OCI-LY3 (cell line): ENCODE results near the gene PCDH11X.
"Not testable (repeated sequence)": the region's sequence is repeated elsewhere in the genome, so short reads cannot be mapped to it uniquely, and the experiment has no call there.

Experiments used
- H2AFZ ChIP-seq: fragments of 200-600, 300-600 bp; shearing (Covaris generic); 2 replicates; pipeline ENCODE4 v1.6.0; 2014; ENCODE audit warnings: antibody characterized with exemption, low read depth, low read length
- H3K27ac ChIP-seq: fragments of 200-600, 300-600 bp; sonication (generic); 2 replicates; pipeline ENCODE4 v1.5.1; 2014; ENCODE audit warnings: mild to moderate bottlenecking, low read length, moderate library complexity, mixed read lengths
- H3K27me3 ChIP-seq: fragments of 200-600, 300-600 bp; sonication (generic); 2 replicates; pipeline ENCODE4 v1.6.1; 2014; ENCODE audit warnings: low read depth, low read length, mixed read lengths
- H3K36me3 ChIP-seq: fragments of 200-600, 300-600 bp; sonication (generic); replicated peaks from 2 replicates; pipeline ENCODE3; 2014; ENCODE audit warnings: low read depth, low read length, mixed read lengths
- H3K4me1 ChIP-seq: fragments of 300-600, 200-600 bp; sonication (generic); 2 replicates; pipeline ENCODE4 v1.6.1; 2014; ENCODE audit warnings: low read length, mixed read lengths
- H3K4me2 ChIP-seq: fragments of 200-600, 300-600 bp; sonication (generic); 2 replicates; pipeline ENCODE4 v1.6.1; 2014; ENCODE audit warnings: low read length, mixed read lengths
- H3K4me3 ChIP-seq: fragments of 300-600, 200-600 bp; sonication (generic); 2 replicates; pipeline ENCODE4 v1.5.1; 2014; ENCODE audit warnings: antibody characterized with exemption, mild to moderate bottlenecking, low read length, moderate library complexity
- H3K79me2 ChIP-seq: fragments of 300-600, 200-600 bp; shearing (Covaris generic); 2 replicates; pipeline ENCODE4 v1.6.1; 2014; ENCODE audit warnings: mild to moderate bottlenecking, low read length, mixed read lengths
- H3K9ac ChIP-seq: fragments of 300-600, 200-600 bp; shearing (Covaris generic); 2 replicates; pipeline ENCODE4 v1.6.0; 2014; ENCODE audit warnings: mild to moderate bottlenecking, low read length, moderate library complexity
- H3K9me3 ChIP-seq: fragments of 200-600, 300-600 bp; shearing (Covaris generic); 2 replicates; pipeline ENCODE4 v1.6.1; 2014; ENCODE audit warnings: low read length, mixed read lengths; ENCODE audit not compliant: insufficient read depth
- H4K20me1 ChIP-seq: fragments of 200-600, 300-600 bp; sonication (generic); 2 replicates; pipeline ENCODE4 v1.6.1; 2016; ENCODE audit warnings: low read length, mixed read lengths; ENCODE audit not compliant: insufficient read depth

The PCDH11X gene

GRCh38 chrX:91782825-91783224 lies 3.6 kb downstream of the PCDH11X start:
- H3K79me2 ChIP-seq, H3K4me2 ChIP-seq, H3K36me3 ChIP-seq, H4K20me1 ChIP-seq, H3K9ac ChIP-seq, H3K9me3 ChIP-seq, H3K27me3 ChIP-seq, H3K4me1 ChIP-seq, H2AFZ ChIP-seq, H3K27ac ChIP-seq, H3K4me3 ChIP-seq: not testable (repeated sequence)

- not testable (repeated sequence) for H3K27me3 ChIP-seq, H3K4me1 ChIP-seq, H3K4me2 ChIP-seq, H3K36me3 ChIP-seq, H3K79me2 ChIP-seq, H4K20me1 ChIP-seq, H3K4me3 ChIP-seq, H3K27ac ChIP-seq, H2AFZ ChIP-seq, H3K9me3 ChIP-seq, H3K9ac ChIP-seq
These were observed 38.4 kb downstream of the PCDH11X start for GRCh38 chrX:91817537-91817936.

- H3K9ac ChIP-seq, H2AFZ ChIP-seq, H3K79me2 ChIP-seq, H4K20me1 ChIP-seq, H3K4me3 ChIP-seq, H3K27ac ChIP-seq, H3K4me1 ChIP-seq, H3K4me2 ChIP-seq, H3K9me3 ChIP-seq, H3K36me3 ChIP-seq, H3K27me3 ChIP-seq: not testable (repeated sequence)
These were observed 46.1 kb downstream of the PCDH11X start for GRCh38 chrX:91825321-91825720.
